ENCODE results near the gene EMC10. TPM values are rescaled to one million over a fixed set of nuclear protein-coding genes. Genes with fewer than 3 reads are reported as not detected.

The EMC10 gene
- total and polyA plus RNA-seq, 2 experiments from 2014 or later = 35.6 to 160 TPM

- H3K4me2 ChIP-seq = no peak overlapping the region
- 63% methylated on average over 12 of the region's 13 CpGs for WGBS (ENCODE audit: low lambda C conversion rate, missing lambda C conversion rate)
- no peaks in the 10 kb centered on the region for H3K27me3 ChIP-seq
- H3K36me3 ChIP-seq (replicated peaks; ENCODE audit: insufficient read depth, low read depth) = no peaks in the 10 kb centered on the region
- TF ChIP-seq CTCF (IDR thresholded peaks at IDR 0.05; ENCODE audit: poor library complexity) (no peak), EZH2phosphoT487 (IDR thresholded peaks at IDR 0.05; ENCODE audit: low read depth, severe bottlenecking, unreplicated experiment) (no peak), EZH2 (IDR thresholded peaks at IDR 0.05; ENCODE audit: borderline replicate concordance) (no peak)
- no peak overlapping the region for H3K27ac ChIP-seq
- H2AFZ ChIP-seq = no peak overlapping the region
- H3K4me1 ChIP-seq (ENCODE audit: insufficient read depth) = no peaks in the 10 kb centered on the region
- H3K79me2 ChIP-seq = no peaks in the 10 kb centered on the region
- H3K9me2 ChIP-seq (replicated peaks; ENCODE audit: insufficient read depth) = no peaks in the 10 kb centered on the region
- H3K9me3 ChIP-seq (ENCODE audit: low read depth) = no peaks in the 10 kb centered on the region
- no peak for DNase-seq (ENCODE audit: low spot score)
- H3K4me3 ChIP-seq = no peak overlapping the region
- H4K20me1 ChIP-seq (ENCODE audit: insufficient read depth, poor library complexity, severe bottlenecking) = no peaks in the 10 kb centered on the region
Measured at GRCh38 chr19:50460161-50460765, 16.0 kb upstream of the EMC10 start.

- no peak overlapping the region for H3K4me2 ChIP-seq
- 36% methylated on average over 28 of the region's 28 CpGs for WGBS (ENCODE audit: low lambda C conversion rate, missing lambda C conversion rate)
- H3K27me3 ChIP-seq = no peaks in the 10 kb centered on the region
- H3K36me3 ChIP-seq (replicated peaks; ENCODE audit: insufficient read depth, low read depth) = no peaks in the 10 kb centered on the region
- peak overlapping the region; percentile 45 for H2AFZ ChIP-seq
- no peaks in the 10 kb centered on the region for H3K4me1 ChIP-seq (ENCODE audit: insufficient read depth)
- no peaks in the 10 kb centered on the region for H4K20me1 ChIP-seq (ENCODE audit: insufficient read depth, poor library complexity, severe bottlenecking)
- DNase-seq (ENCODE audit: low spot score) = peak; percentile 76
- H3K9me3 ChIP-seq (ENCODE audit: low read depth) = no peaks in the 10 kb centered on the region
- TF ChIP-seq EZH2phosphoT487 (IDR thresholded peaks at IDR 0.05; ENCODE audit: low read depth, severe bottlenecking, unreplicated experiment) = no peak
- TF ChIP-seq EZH2 (IDR thresholded peaks at IDR 0.05; ENCODE audit: borderline replicate concordance) = no peak
- peak; percentile 82 for TF ChIP-seq CTCF (IDR thresholded peaks at IDR 0.05; ENCODE audit: poor library complexity)
- H3K4me3 ChIP-seq = no peak overlapping the region
- H3K79me2 ChIP-seq = no peaks in the 10 kb centered on the region
- H3K27ac ChIP-seq = no peak overlapping the region
- H3K9me2 ChIP-seq (replicated peaks; ENCODE audit: insufficient read depth) = no peaks in the 10 kb centered on the region
Measured at GRCh38 chr19:50461066-50461875, 15.0 kb upstream of the EMC10 start.

- Histone ChIP-seq H3K9me2 (replicated peaks; ENCODE audit: insufficient read depth) (no peaks in the 10 kb centered on the region), H3K4me3 (no peak overlapping the region), H3K27me3 (no peaks in the 10 kb centered on the region), H3K36me3 (replicated peaks; ENCODE audit: insufficient read depth, low read depth) (no peaks in the 10 kb centered on the region), H4K20me1 (ENCODE audit: insufficient read depth, poor library complexity, severe bottlenecking) (no peaks in the 10 kb centered on the region), H2AFZ (no peak overlapping the region), H3K79me2 (no peaks in the 10 kb centered on the region), H3K9me3 (ENCODE audit: low read depth) (no peaks in the 10 kb centered on the region), H3K4me1 (ENCODE audit: insufficient read depth) (no peaks in the 10 kb centered on the region), H3K27ac (no peak overlapping the region), H3K4me2 (no peak overlapping the region)
- TF ChIP-seq EZH2phosphoT487 (IDR thresholded peaks at IDR 0.05; ENCODE audit: low read depth, severe bottlenecking, unreplicated experiment) (no peak), EZH2 (IDR thresholded peaks at IDR 0.05; ENCODE audit: borderline replicate concordance) (no peak)
- no peak for DNase-seq (ENCODE audit: low spot score)
- WGBS (ENCODE audit: low lambda C conversion rate, missing lambda C conversion rate) = 74% methylated on average over 7 of the region's 7 CpGs
Measured at GRCh38 chr19:50462970-50463369, 13.3 kb upstream of the EMC10 start.

- WGBS (ENCODE audit: low lambda C conversion rate, missing lambda C conversion rate) = 88% methylated on average over 19 of the region's 19 CpGs
- Histone ChIP-seq H3K4me3 (no peak overlapping the region), H4K20me1 (ENCODE audit: insufficient read depth, poor library complexity, severe bottlenecking) (no peaks in the 10 kb centered on the region), H3K79me2 (no peaks in the 10 kb centered on the region), H3K27me3 (no peaks in the 10 kb centered on the region), H3K9me3 (ENCODE audit: low read depth) (no peaks in the 10 kb centered on the region), H3K27ac (no peak overlapping the region), H3K36me3 (replicated peaks; ENCODE audit: insufficient read depth, low read depth) (no peaks in the 10 kb centered on the region), H3K4me2 (no peak overlapping the region), H2AFZ (no peak overlapping the region), H3K9me2 (replicated peaks; ENCODE audit: insufficient read depth) (no peaks in the 10 kb centered on the region), H3K4me1 (ENCODE audit: insufficient read depth) (no peaks in the 10 kb centered on the region)
- no peak for TF ChIP-seq CTCF (IDR thresholded peaks at IDR 0.05; ENCODE audit: poor library complexity)
- TF ChIP-seq EZH2phosphoT487 (IDR thresholded peaks at IDR 0.05; ENCODE audit: low read depth, severe bottlenecking, unreplicated experiment) = no peak
- no peak for TF ChIP-seq EZH2 (IDR thresholded peaks at IDR 0.05; ENCODE audit: borderline replicate concordance)
- DNase-seq (ENCODE audit: low spot score) = peak; percentile 4
Measured at GRCh38 chr19:50464348-50464747, 12.0 kb upstream of the EMC10 start.
